VCaP (cell line): ENCODE results near the gene MYOZ3.

Experiments used
- H3K27ac ChIP-seq: fragments of 450-650 bp; 2 replicates; pipeline ENCODE4 v1.5.1; 2017
- CTCF ChIP-seq: fragments of 450-650 bp; conservative IDR thresholded peaks from 2 replicates; pipeline ENCODE4 v1.5.1; 2017; ENCODE audit warnings: mild to moderate bottlenecking, moderate library complexity

The MYOZ3 gene

GRCh38 chr5:150640311-150641005 is 20.6 kb upstream of the MYOZ3 start, which contains the start of gene SYNPO:
Gene SYNPO (plus strand): TSS chr5:150640660. CDS start chr5:150648276, 7,616 bp downstream.
- no peak within 1 kb of the TSS for H3K27ac ChIP-seq
- no peak for TF ChIP-seq CTCF

- no peak overlapping the region for H3K27ac ChIP-seq
- TF ChIP-seq CTCF: no peak
Observed at GRCh38 chr5:150641006-150641570, 20.0 kb upstream of the MYOZ3 start.

GRCh38 chr5:150641824-150642566 is 19.1 kb upstream of the MYOZ3 start:
- H3K27ac ChIP-seq: no peak overlapping the region
- no peak for TF ChIP-seq CTCF

- H3K27ac ChIP-seq: no peak overlapping the region
- TF ChIP-seq CTCF: no peak
Observed at GRCh38 chr5:150642567-150642927, 18.5 kb upstream of the MYOZ3 start.

- H3K27ac ChIP-seq: no peak overlapping the region
- TF ChIP-seq CTCF: no peak
Observed at GRCh38 chr5:150642991-150643710, 17.9 kb upstream of the MYOZ3 start.

- no peak for TF ChIP-seq CTCF
- H3K27ac ChIP-seq: no peak overlapping the region
Observed at GRCh38 chr5:150644058-150644457, 17.0 kb upstream of the MYOZ3 start.

GRCh38 chr5:150644514-150644913 is 16.5 kb upstream of the MYOZ3 start:
- no peak overlapping the region for H3K27ac ChIP-seq

More at GRCh38 chr5:150644514-150644913, 16.5 kb upstream of the MYOZ3 start:
- TF ChIP-seq CTCF: no peak
